H1 (cell line): ENCODE measurements around the gene MED12L. TPM values are rescaled to one million over a fixed set of nuclear protein-coding genes. Genes with fewer than 3 reads are reported as not detected.

Source experiments
- CTCF ChIA-PET: fragments of 300-600 bp; sonication (Branson Sonifier 250); formaldehyde crosslinking; loops from one replicate; lab custom pipeline; 2021; ENCODE audit not compliant: partially characterized antibody; lab: Charles Lee
- POLR2A ChIA-PET: fragments of 300-600 bp; sonication (Branson Sonifier 250); formaldehyde crosslinking; loops from one replicate; lab custom pipeline; 2021; ENCODE audit warnings: inconsistent platforms; ENCODE audit not compliant: partially characterized antibody; lab: Charles Lee
- DNase-seq, 2 experiments: peaks; one replicate each; pipeline versions ENCODE4 v3.0.0 to v3.0.0-alpha.2; 2010 to 2022; ENCODE audit warnings: low spot score in 2 of 2, low read depth in 1 of 2, mixed read lengths in 1 of 2
- FAIRE-seq: peaks from 2 replicates; lab custom pipeline; 2011; peaks lifted over from hg19 to GRCh38; lab: Jason Lieb, UNC
- H2AFZ ChIP-seq: 2 replicates; pipeline ENCODE4 v1.8.1; 2012; ENCODE audit warnings: low read length, inconsistent platforms
- H2AK5ac ChIP-seq: 2 replicates; pipeline ENCODE4 v1.6.1; 2013; ENCODE audit warnings: low read depth, low read length
- H2BK120ac ChIP-seq: replicated peaks from 2 replicates; pipeline ENCODE3; 2013; ENCODE audit warnings: low read depth, low read length, inconsistent platforms
- H2BK12ac ChIP-seq: 2 replicates; pipeline ENCODE4 v1.6.1; 2013; ENCODE audit warnings: low read depth, low read length
- H2BK15ac ChIP-seq: 2 replicates; pipeline ENCODE4 v1.6.1; 2013; ENCODE audit warnings: low read length
- H2BK20ac ChIP-seq: 2 replicates; pipeline ENCODE4 v1.6.1; 2013; ENCODE audit warnings: low read length
- H2BK5ac ChIP-seq: 2 replicates; pipeline ENCODE4 v1.6.1; 2013; ENCODE audit warnings: low read depth, low read length
- H3K14ac ChIP-seq: 2 replicates; pipeline ENCODE4 v1.6.1; 2013; ENCODE audit warnings: inconsistent platforms; ENCODE audit not compliant: insufficient read length
- H3K18ac ChIP-seq: 2 replicates; pipeline ENCODE4 v1.6.1; 2013; ENCODE audit warnings: low read length; ENCODE audit errors: extremely low read depth
- H3K23ac ChIP-seq: 2 replicates; pipeline ENCODE4 v1.6.1; 2013; ENCODE audit warnings: inconsistent platforms; ENCODE audit not compliant: insufficient read length
- H3K23me2 ChIP-seq: 2 replicates; pipeline ENCODE4 v1.6.1; 2013; ENCODE audit warnings: low read depth, low read length
- H3K27ac ChIP-seq: 2 replicates; pipeline ENCODE4 v1.6.1; 2011; ENCODE audit warnings: low read depth, low read length, inconsistent platforms
- H3K27me3 ChIP-seq, 4 experiments: replicated peaks in 1 of 4; 1 replicate in 1 of 4; 2 replicates in 3 of 4; pipeline versions ENCODE4 v1.6.1 to v1.8.1; 2011 to 2013; ENCODE audit warnings: low read length in 3 of 4, mild to moderate bottlenecking in 3 of 4, inconsistent platforms in 2 of 4, mixed read lengths in 2 of 4, moderate library complexity in 1 of 4; ENCODE audit not compliant: control insufficient read depth in 3 of 4, insufficient read depth in 3 of 4; ENCODE audit errors: extremely low read depth in 1 of 4
- H3K36me3 ChIP-seq, 4 experiments: 2 replicates each; pipeline versions ENCODE4 v1.6.1 to v1.8.1; 2011 to 2013; ENCODE audit warnings: mild to moderate bottlenecking in 4 of 4, low read length in 3 of 4, moderate library complexity in 2 of 4, control low read depth in 1 of 4, inconsistent platforms in 1 of 4; ENCODE audit not compliant: insufficient read depth in 4 of 4, control insufficient read depth in 2 of 4
- H3K4ac ChIP-seq: replicated peaks from 2 replicates; pipeline ENCODE3; 2013; ENCODE audit warnings: low read length, low read depth, mixed read lengths, inconsistent platforms; ENCODE audit not compliant: insufficient read length
- H3K4me1 ChIP-seq, 4 experiments: replicated peaks in 1 of 4; 1 replicate in 1 of 4; 2 replicates in 3 of 4; pipeline versions ENCODE4 v1.6.1 to v1.8.1; 2011 to 2013; ENCODE audit warnings: low read length in 3 of 4, inconsistent platforms in 2 of 4, mixed read lengths in 1 of 4; ENCODE audit not compliant: insufficient read depth in 4 of 4, control insufficient read depth in 3 of 4
- H3K4me2 ChIP-seq, 2 experiments: 2 replicates each; pipeline versions ENCODE4 v1.6.1 to v1.8.1; 2011 to 2013; ENCODE audit warnings: low read depth in 2 of 2, low read length in 2 of 2, control low read depth in 1 of 2, inconsistent platforms in 1 of 2, mild to moderate bottlenecking in 1 of 2; ENCODE audit not compliant: insufficient read depth in 1 of 2
- H3K4me3 ChIP-seq, 4 experiments: fragments of 200-600, 300-600 bp in 1 of 4; sonication (generic), shearing (Covaris generic), sonication (Bioruptor Twin) in 1 of 4; 2 replicates each; pipeline versions ENCODE4 v1.5.1 to v1.8.1; 2011 to 2016; ENCODE audit warnings: low read length in 4 of 4, low read depth in 3 of 4, control low read depth in 2 of 4, inconsistent platforms in 2 of 4, mild to moderate bottlenecking in 2 of 4, mixed read lengths in 1 of 4, moderate library complexity in 1 of 4; ENCODE audit not compliant: insufficient read depth in 2 of 4; ENCODE audit errors: extremely low read depth in 1 of 4
- H3K56ac ChIP-seq: replicated peaks from 2 replicates; pipeline ENCODE3; 2013; ENCODE audit warnings: low read depth, mild to moderate bottlenecking, mixed read lengths, low read length, inconsistent platforms; ENCODE audit not compliant: insufficient read length
- H3K79me1 ChIP-seq: 2 replicates; pipeline ENCODE4 v1.6.1; 2013; ENCODE audit warnings: low read depth, low read length, control low read depth
- H3K79me2 ChIP-seq, 2 experiments: 2 replicates each; pipeline versions ENCODE4 v1.6.1 to v1.8.1; 2012 to 2013; ENCODE audit warnings: low read length in 2 of 2, mild to moderate bottlenecking in 2 of 2, inconsistent platforms in 1 of 2; ENCODE audit not compliant: insufficient read depth in 2 of 2, control insufficient read depth in 1 of 2
- H3K9ac ChIP-seq, 4 experiments: replicated peaks in 1 of 4; 1 replicate in 1 of 4; 2 replicates in 3 of 4; pipeline versions ENCODE4 v1.6.1 to v1.8.1; 2011 to 2013; ENCODE audit warnings: low read depth in 3 of 4, low read length in 3 of 4, control low read depth in 2 of 4, mild to moderate bottlenecking in 2 of 4, moderate library complexity in 2 of 4, inconsistent platforms in 1 of 4; ENCODE audit errors: extremely low read depth in 1 of 4
- H3K9me3 ChIP-seq, 2 experiments: 2 replicates each; pipeline versions ENCODE4 v1.6.1 to v1.8.1; 2012 to 2013; ENCODE audit warnings: mild to moderate bottlenecking in 2 of 2, moderate library complexity in 2 of 2, control low read depth in 1 of 2, inconsistent platforms in 1 of 2, low read depth in 1 of 2, low read length in 1 of 2, mixed read lengths in 1 of 2; ENCODE audit not compliant: insufficient read depth in 2 of 2
- H4K20me1 ChIP-seq, 2 experiments: replicated peaks in 1 of 2; 2 replicates each; pipeline versions ENCODE3 to v1.8.1; 2011 to 2013; ENCODE audit warnings: inconsistent platforms in 2 of 2, low read length in 2 of 2, mild to moderate bottlenecking in 1 of 2; ENCODE audit not compliant: insufficient read depth in 2 of 2, control insufficient read depth in 1 of 2
- H4K5ac ChIP-seq: 2 replicates; pipeline ENCODE4 v1.6.1; 2013; ENCODE audit warnings: low read length, low read depth, mixed read lengths, inconsistent platforms; ENCODE audit not compliant: insufficient read length
- H4K8ac ChIP-seq: 2 replicates; pipeline ENCODE4 v1.8.0; 2013; ENCODE audit warnings: mild to moderate bottlenecking, moderate library complexity, low read length, inconsistent platforms; ENCODE audit not compliant: insufficient read depth; ENCODE audit errors: extremely low read depth
- H4K91ac ChIP-seq: replicated peaks from 2 replicates; pipeline ENCODE3; 2013; ENCODE audit warnings: low read length, mixed read lengths, inconsistent platforms; ENCODE audit not compliant: insufficient read length
- CBX5 ChIP-seq: fragments of 300-800, 300-1000 bp; sonication (generic); IDR thresholded peaks from 2 replicates; pipeline ENCODE4 v1.7.1; 2016; ENCODE audit warnings: antibody characterized with exemption, low read length, low read depth
- CEBPB ChIP-seq: IDR thresholded peaks from 2 replicates; pipeline ENCODE4 v1.6.1; 2012; ENCODE audit warnings: low read depth, low read length
- CTBP2 ChIP-seq: IDR thresholded peaks from 2 replicates; pipeline ENCODE4 v1.7.0; 2011; ENCODE audit warnings: borderline replicate concordance, mild to moderate bottlenecking, moderate library complexity, mixed read lengths, low read length; ENCODE audit not compliant: insufficient read depth, insufficient read length
- GABPA ChIP-seq: IDR thresholded peaks from 2 replicates; pipeline ENCODE4 v1.6.1; 2011; ENCODE audit warnings: mild to moderate bottlenecking, low read length, moderate library complexity, borderline replicate concordance; ENCODE audit not compliant: insufficient read depth
- JUND ChIP-seq: IDR thresholded peaks from 2 replicates; pipeline ENCODE4 v1.6.1; 2011; ENCODE audit warnings: mild to moderate bottlenecking, improper control_type of control experiment, low read length
- NRF1 ChIP-seq: IDR thresholded peaks from 2 replicates; pipeline ENCODE4 v1.6.1; 2011; ENCODE audit warnings: mild to moderate bottlenecking, low read depth, low read length, improper control_type of control experiment
- POLR2AphosphoS5 ChIP-seq: IDR thresholded peaks from 2 replicates; pipeline ENCODE4 v1.6.1; 2011; ENCODE audit warnings: low read depth, low read length
- SAP30 ChIP-seq: fragments of 300-600 bp; sonication (generic); IDR thresholded peaks from 2 replicates; pipeline ENCODE4 v1.7.1; 2012; ENCODE audit warnings: low read length, moderate library complexity, mild to moderate bottlenecking, inconsistent platforms; ENCODE audit not compliant: insufficient read depth, insufficient replicate concordance
- WGBS, 2 experiments: shearing (Covaris generic) in 1 of 2; methylation state at CpG; one replicate each; pipeline versions ENCODE4 v1.1.6 to v1.1.7; 2013 to 2015; ENCODE audit warnings: low lambda C conversion rate in 2 of 2, mixed read lengths in 2 of 2, inconsistent platforms in 1 of 2, low coverage in 1 of 2, missing lambda C conversion rate in 1 of 2; ENCODE audit not compliant: insufficient replicate concordance in 2 of 2, insufficient coverage in 1 of 2, insufficient read length in 1 of 2; ENCODE audit errors: extremely low coverage in 1 of 2, missing lambda C conversion rate in 1 of 2; 5-methylcytosine and 5-hydroxymethylcytosine counted together
- polyA plus RNA-seq, 7 experiments: library from polyadenylated mRNA; depleted of rRNA in 3 of 7; stranded (reverse) in 5 of 7; unstranded in 2 of 7; fragments of >200 nt in 5 of 7; fragments of 200-250 nt in 2 of 7; gene quantifications; 1 replicate in 5 of 7; 2 replicates in 1 of 7; 4 replicates in 1 of 7; pipeline versions ENCODE4 v1.2.1 to v1.2.3, GENCODE V29; 2011 to 2013; ENCODE audit warnings: missing spikeins in 2 of 7, mixed read lengths in 2 of 7
- total RNA-seq: library from RNA; stranded (reverse); fragmentation: NEBNext Ultra II Directional; extraction: Animal tissue kit (Norgen Biotek cat#: 25700); gene quantifications from 2 replicates; pipeline ENCODE4 v1.2.1, GENCODE V29; 2021

MED12L gene
- total and polyA plus RNA-seq, 2 of the 8 experiments (the other 6 are each of a cell fraction or from before 2014, with no cell fraction given) = 3.6 to 26.2 TPM

- Histone ChIP-seq H3K23me2 (no peaks in the 10 kb centered on the region), H4K20me1 (no peaks in the 10 kb centered on the region), H2BK120ac (no peak overlapping the region), H2AK5ac (no peak overlapping the region), H3K14ac (no peak overlapping the region), H2BK15ac (no peak overlapping the region), H3K79me1 (no peaks in the 10 kb centered on the region), H4K91ac (no peak overlapping the region), H3K79me2 (no peaks in the 10 kb centered on the region), H3K36me3 (no peaks in the 10 kb centered on the region), H2BK20ac (no peak overlapping the region), H3K27me3 (no peaks in the 10 kb centered on the region), H4K5ac (no peak overlapping the region), H3K4me1 (no peaks in the 10 kb centered on the region; a peak in 1 of 7 replicates), H4K8ac (no peak overlapping the region), H3K4me3 (no peak overlapping the region), H3K56ac (no peak overlapping the region), H3K27ac (no peak overlapping the region), H3K23ac (no peak overlapping the region), H2BK12ac (no peak overlapping the region), H3K9ac (no peak overlapping the region), H3K4me2 (no peak overlapping the region), H2BK5ac (no peak overlapping the region), H3K18ac (no peak overlapping the region), H2AFZ (no peak overlapping the region), H3K9me3 (no peaks in the 10 kb centered on the region), H3K4ac (no peak overlapping the region)
- ChIA-PET POLR2A (no interaction called here), CTCF (interaction anchor here (0.8 to 6.5 kb wide), 9 partner anchors 8 to 118 kb away, joined by 3 to 60 read pairs (median 5); partner anchors contain the start of genes GPR87 and P2RY14)
- 50% methylated on average over 1 of the region's 1 CpG; no CpG with 5 or more reads in 1 of the 2 experiments for WGBS, 2 experiments
- no peak for DNase-seq
- FAIRE-seq = no peak
- TF ChIP-seq CTBP2 (no peak), GABPA (no peak), JUND (no peak), CBX5 (no peak), SAP30 (no peak), POLR2AphosphoS5 (0 out of 2 replicates have a peak, but pooled peaks have one; percentile 34), NRF1 (no peak), CEBPB (no peak)
Observed at GRCh38 chr3:151285940-151286339, 200.5 kb downstream of the MED12L start.
